HepG2 (cell line): ENCODE results near the gene RPL36. TPM values are rescaled to one million over a fixed set of nuclear protein-coding genes. Genes with fewer than 3 reads are reported as not detected.

Experiments used
- CREM ChIP-seq, 2 experiments: sonication (generic) in 1 of 2; formaldehyde crosslinking in 1 of 2; IDR thresholded peaks; 2 replicates each; pipeline versions ENCODE4 v1.4.0 to v1.6.1; 2016 to 2020; ENCODE audit warnings: antibody characterized with exemption in 1 of 2, mild to moderate bottlenecking in 1 of 2, missing genetic modification reagents in 1 of 2
- FOSL1 ChIP-seq: sonication (generic); formaldehyde crosslinking; IDR thresholded peaks from 2 replicates; pipeline ENCODE4 v1.9.0; 2021; ENCODE audit warnings: missing genetic modification reagents, borderline replicate concordance
- GLI4 ChIP-seq: sonication (generic); formaldehyde crosslinking; IDR thresholded peaks from 2 replicates; pipeline ENCODE4 v1.5.1; 2020; ENCODE audit warnings: missing genetic modification reagents, mild to moderate bottlenecking, moderate library complexity, borderline replicate concordance
- HNRNPL ChIP-seq: fragments of 200-400 bp; formaldehyde crosslinking; IDR thresholded peaks from 2 replicates; pipeline ENCODE4 v1.6.1; 2017; ENCODE audit warnings: mild to moderate bottlenecking, low read depth, low read length
- JARID2 ChIP-seq: sonication (generic); formaldehyde crosslinking; IDR thresholded peaks from 2 replicates; pipeline ENCODE4 v1.8.1; 2023; ENCODE audit warnings: missing genetic modification reagents, inconsistent platforms; ENCODE audit not compliant: insufficient replicate concordance
- PAX8 ChIP-seq: sonication (generic); formaldehyde crosslinking; IDR thresholded peaks from 2 replicates; pipeline ENCODE4 v1.8.0; 2022; ENCODE audit warnings: mild to moderate bottlenecking, missing genetic modification reagents, borderline replicate concordance
- POLR2G ChIP-seq: fragments of 200-400 bp; formaldehyde crosslinking; IDR thresholded peaks from 2 replicates; pipeline ENCODE4 v1.6.1; 2018; ENCODE audit warnings: mild to moderate bottlenecking, low read depth, low read length, moderate library complexity
- ZBTB26 ChIP-seq: IDR thresholded peaks from 2 replicates; pipeline ENCODE4 v1.6.1; 2016; ENCODE audit warnings: missing compliant biosample characterization, missing genetic modification reagents, borderline replicate concordance
- ZHX1 ChIP-seq: sonication (generic); formaldehyde crosslinking; IDR thresholded peaks from 2 replicates; pipeline ENCODE4 v1.8.1; 2022; ENCODE audit warnings: low read depth, mild to moderate bottlenecking, missing genetic modification reagents
- ZNF33B ChIP-seq: sonication (generic); formaldehyde crosslinking; IDR thresholded peaks from 2 replicates; pipeline ENCODE4 v1.5.1; 2020; ENCODE audit warnings: mild to moderate bottlenecking, missing genetic modification reagents
- ZNF530 ChIP-seq: sonication (generic); formaldehyde crosslinking; IDR thresholded peaks from 2 replicates; pipeline ENCODE4 v1.5.0; 2020; ENCODE audit warnings: low read depth, mild to moderate bottlenecking, missing genetic modification reagents
- ZNF605 ChIP-seq: sonication (generic); formaldehyde crosslinking; IDR thresholded peaks from 2 replicates; pipeline ENCODE4 v1.8.0; 2022; ENCODE audit warnings: mild to moderate bottlenecking, missing genetic modification reagents
- ZNF691 ChIP-seq: sonication (generic); formaldehyde crosslinking; IDR thresholded peaks from 2 replicates; pipeline ENCODE4 v1.4.0; 2020; ENCODE audit warnings: missing genetic modification reagents, low read depth, mild to moderate bottlenecking, borderline replicate concordance
- ZNF713 ChIP-seq: sonication (generic); formaldehyde crosslinking; IDR thresholded peaks from 2 replicates; pipeline ENCODE4 v1.4.0; 2020; ENCODE audit warnings: mild to moderate bottlenecking, missing genetic modification reagents
- ZNF782 ChIP-seq: sonication (generic); formaldehyde crosslinking; IDR thresholded peaks from 2 replicates; pipeline ENCODE4 v1.4.0; 2020; ENCODE audit warnings: missing genetic modification reagents, mild to moderate bottlenecking, borderline replicate concordance
- ZSCAN20 ChIP-seq: sonication (generic); formaldehyde crosslinking; IDR thresholded peaks from 2 replicates; pipeline ENCODE4 v1.4.0; 2020; ENCODE audit warnings: missing genetic modification reagents, mild to moderate bottlenecking, borderline replicate concordance
- polyA plus RNA-seq, 8 experiments: library from polyadenylated mRNA; depleted of rRNA in 3 of 8; stranded (reverse) in 7 of 8; unstranded in 1 of 8; fragments of >200 nt; fragmentation: Illumina TruSeq in 4 of 8; extraction: Trizol in 4 of 8; gene quantifications; 2 replicates each; pipeline versions ENCODE4 v1.2.1 to v1.2.3, GENCODE V29; 2011 to 2016; ENCODE audit warnings: low read depth in 4 of 8, missing spikeins in 1 of 8, mixed read lengths in 1 of 8; ENCODE audit not compliant: insufficient read depth in 1 of 8
- total RNA-seq, 5 experiments: library from RNA; depleted of rRNA; stranded (reverse); fragments of >200 nt; fragmentation: Illumina TruSeq; extraction: Trizol; gene quantifications; 2 replicates each; pipeline ENCODE4 v1.2.3, GENCODE V29; 2016; ENCODE audit warnings: low read depth in 1 of 5

Gene RPL36
- total and polyA plus RNA-seq, 2 of the 13 experiments (the other 11 are each of a cell fraction or from before 2014, with no cell fraction given): 706 to 740 TPM

- TF ChIP-seq ZNF691 (CRISPR knock-in tag): peak; percentile 60; the same call in 1 of the 2 replicates
- peak; percentile 67 for TF ChIP-seq HNRNPL
- peak; percentile 70 for TF ChIP-seq CREM (IDR thresholded peaks at IDR 0.05)
- no peak for TF ChIP-seq CREM (CRISPR knock-in tag; IDR thresholded peaks at IDR 0.05)
- peak; percentile 66; the same call in 1 of the 2 replicates for TF ChIP-seq ZSCAN20 (CRISPR knock-in tag)
- TF ChIP-seq POLR2G: peak; percentile 99
- TF ChIP-seq ZNF33B (CRISPR knock-in tag): peak; percentile 57
- peak; percentile 89 for TF ChIP-seq ZNF605 (CRISPR knock-in tag)
- no peak for TF ChIP-seq ZNF713 (CRISPR knock-in tag)
- TF ChIP-seq FOSL1 (CRISPR knock-in tag): peak; percentile 8; the same call in 1 of the 2 replicates
- peak; percentile 81 for TF ChIP-seq ZBTB26 (CRISPR knock-in tag)
- peak; percentile 69; the same call in 1 of the 2 replicates for TF ChIP-seq ZNF782 (CRISPR knock-in tag)
- TF ChIP-seq ZHX1: no peak
- TF ChIP-seq PAX8 (CRISPR knock-in tag): 0 out of 2 replicates have a peak, but pooled peaks have one; percentile 41
- TF ChIP-seq ZNF530 (CRISPR knock-in tag): no peak
- peak; percentile 79; the same call in 1 of the 2 replicates for TF ChIP-seq GLI4
- no peak for TF ChIP-seq JARID2 (CRISPR knock-in tag)
Measured at GRCh38 chr19:5690125-5690954, at the start of gene RPL36 (continued).
